Posterior cingulate gyrus (tissue), 11 donors: ENCODE results near the gene UHRF2.
"Not testable (repeated sequence)": the region's sequence is repeated elsewhere in the genome, so short reads cannot be mapped to it uniquely, and the experiment has no call there.

Experiments used
- DNase-seq, 10 donors: peaks; one replicate each; pipeline versions ENCODE4 v3.0.0 to v3.0.0-alpha.2; 2020 to 2021; ENCODE audit warnings: mixed read lengths in 3 of 10
- intact Hi-C: fragments of 100-400 bp; cut with DNase I; formaldehyde crosslinking; loops from one replicate; pipeline ENCODE4 v1.15.1; 2023

The UHRF2 gene

GRCh38 chr9:6473151-6473550, 60.2 kb downstream of the UHRF2 start:
- intact Hi-C loops = no loop called here
- no peak for DNase-seq

- intact Hi-C loops = no loop called here
- no peak for DNase-seq
These were observed 67.0 kb downstream of the UHRF2 start for GRCh38 chr9:6479959-6480358.

GRCh38 chr9:6484210-6484609, 71.2 kb downstream of the UHRF2 start:
- intact Hi-C loops = no loop called here
- no peak for DNase-seq

- intact Hi-C loops = no loop called here
- no peak for DNase-seq
These were observed 75.4 kb downstream of the UHRF2 start for GRCh38 chr9:6488395-6488794.

- DNase-seq = no peak
- intact Hi-C loops = no loop called here
These were observed 76.1 kb downstream of the UHRF2 start for GRCh38 chr9:6489099-6489498.

GRCh38 chr9:6490863-6491262, 77.9 kb downstream of the UHRF2 start:
- intact Hi-C loops = no loop called here
- DNase-seq = no peak

- intact Hi-C loops = no loop called here
These were observed 82.5 kb downstream of the UHRF2 start for GRCh38 chr9:6495466-6495865.

GRCh38 chr9:6498982-6499381, 86.0 kb downstream of the UHRF2 start:
- DNase-seq = no peak
- intact Hi-C loops = no loop called here

More at GRCh38 chr9:6495466-6495865, 82.5 kb downstream of the UHRF2 start:
- DNase-seq = no peak

GRCh38 chr9:6501526-6502210, 88.7 kb downstream of the UHRF2 start:
- DNase-seq = no peak
- intact Hi-C loops = no loop called here

- intact Hi-C loops = no loop called here
- no peak for DNase-seq
These were observed 89.4 kb downstream of the UHRF2 start for GRCh38 chr9:6502399-6502798.

GRCh38 chr9:6506571-6506970, 93.6 kb downstream of the UHRF2 start:
- intact Hi-C loops = no loop called here

GRCh38 chr9:6512085-6512657, 99.2 kb downstream of the UHRF2 start:
- no peak for DNase-seq
- intact Hi-C loops = no loop called here

More at GRCh38 chr9:6506571-6506970, 93.6 kb downstream of the UHRF2 start:
- DNase-seq = no peak

- no peak for DNase-seq
- intact Hi-C loops = no loop called here
These were observed 109.3 kb downstream of the UHRF2 start for GRCh38 chr9:6522263-6522662.

GRCh38 chr9:6525326-6526045, 112.5 kb downstream of the UHRF2 start:
- no peak for DNase-seq
- intact Hi-C loops = no loop called here

GRCh38 chr9:6535594-6535993, 122.6 kb downstream of the UHRF2 start:
- intact Hi-C loops = no loop called here
- DNase-seq = no peak

GRCh38 chr9:6538666-6539071, 125.7 kb downstream of the UHRF2 start:
- intact Hi-C loops = no loop called here

GRCh38 chr9:6542617-6543016, 129.6 kb downstream of the UHRF2 start:
- intact Hi-C loops, DNase-seq: not testable (repeated sequence)

More at GRCh38 chr9:6538666-6539071, 125.7 kb downstream of the UHRF2 start:
- DNase-seq = no peak

GRCh38 chr9:6543204-6543603, 130.2 kb downstream of the UHRF2 start:
- intact Hi-C loops = no loop called here
- no peak for DNase-seq

GRCh38 chr9:6545017-6545691, 132.2 kb downstream of the UHRF2 start:
- no peak for DNase-seq
- intact Hi-C loops = no loop called here

- no peak for DNase-seq
- intact Hi-C loops = no loop called here
These were observed 136.3 kb downstream of the UHRF2 start for GRCh38 chr9:6549106-6549800.

GRCh38 chr9:6551136-6551535, 138.1 kb downstream of the UHRF2 start:
- DNase-seq = no peak
- intact Hi-C loops = no loop called here
